ENCODE results near the gene GPR107. TPM values are rescaled to one million over a fixed set of nuclear protein-coding genes. Genes with fewer than 3 reads are reported as not detected.

Gene GPR107
- 15.7 and 20.2 TPM in 2 replicates for total RNA-seq

DNA sequence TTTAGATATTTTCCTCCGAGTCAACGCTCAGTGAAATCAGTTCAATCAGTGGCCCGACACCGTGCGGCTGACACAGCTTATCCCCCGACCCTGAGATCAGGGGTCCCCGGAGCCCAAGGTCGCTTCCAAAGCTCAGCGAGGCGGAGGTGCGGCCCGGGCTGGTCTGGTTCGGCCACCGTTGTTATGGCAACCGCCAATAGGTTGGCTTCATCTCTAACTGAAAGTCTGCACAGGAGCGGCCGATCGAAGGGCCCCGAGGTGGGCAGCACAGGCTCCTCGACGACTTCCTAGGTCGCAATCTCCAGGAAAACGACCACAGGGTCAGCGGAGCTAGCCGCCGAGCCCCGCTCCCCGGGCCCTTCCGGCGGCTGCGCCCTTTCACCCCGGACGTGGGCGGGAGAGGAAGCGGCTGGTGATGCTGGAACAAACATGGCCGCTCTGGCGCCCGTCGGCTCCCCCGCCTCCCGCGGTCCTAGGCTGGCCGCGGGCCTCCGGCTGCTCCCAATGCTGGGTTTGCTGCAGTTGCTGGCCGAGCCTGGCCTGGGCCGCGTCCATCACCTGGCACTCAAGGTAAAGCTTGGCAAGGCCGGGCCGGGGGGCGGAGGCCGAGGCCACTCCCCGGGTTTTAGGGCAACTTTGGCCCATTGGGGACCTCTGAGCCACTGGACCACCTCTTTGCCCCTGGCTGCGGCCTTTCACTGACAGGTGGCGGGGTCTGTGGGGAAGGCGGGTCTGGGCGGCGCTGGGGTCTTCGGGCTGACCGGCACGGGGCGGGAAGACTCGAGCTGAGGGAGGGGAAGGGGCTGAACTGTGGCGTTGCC, at the start of gene GPR107:
GPR107 (plus strand) TSS at position 403 of the 821 bp plus-strand sequence; CDS start at position 430, 27 bp downstream.

DNA sequence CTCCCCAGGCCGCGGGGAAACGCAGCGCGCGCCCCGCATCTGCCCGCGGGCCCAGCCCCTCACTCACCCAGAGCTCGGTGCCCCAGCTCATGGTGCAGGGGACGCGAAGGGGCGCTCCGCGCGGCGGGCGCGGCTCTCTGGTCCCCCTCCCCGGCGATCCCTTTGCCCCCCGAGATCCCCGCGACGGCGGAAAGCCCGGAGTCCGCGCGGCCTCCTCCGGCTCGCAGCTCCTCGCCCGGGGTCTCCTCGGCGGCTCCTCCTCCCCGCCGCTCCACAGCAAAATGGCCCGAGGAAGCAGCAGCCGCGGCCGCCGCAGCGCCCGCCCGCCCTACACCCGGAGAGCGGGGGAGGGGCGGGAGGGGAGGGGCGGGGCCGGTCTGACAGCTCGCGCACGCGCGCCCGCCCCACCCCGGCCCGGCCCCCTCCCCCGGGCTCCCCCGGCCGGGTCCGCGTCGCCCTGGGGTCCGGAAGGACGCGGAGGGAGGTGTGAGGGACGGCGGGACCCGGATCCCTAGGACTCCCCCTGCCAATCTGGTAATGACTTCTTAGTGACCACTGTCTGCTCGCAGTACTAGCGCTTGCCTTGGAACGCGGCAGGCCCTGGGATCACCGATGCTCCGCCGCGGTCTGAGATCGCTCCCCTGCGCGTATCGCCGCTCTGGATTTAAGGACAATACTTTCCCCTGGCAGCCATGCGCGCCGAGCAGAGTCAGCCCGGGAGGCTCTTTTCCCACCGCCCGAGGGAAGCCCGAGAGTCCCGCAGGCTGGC, 10.6 kb upstream of the GPR107 start, which contains the start of gene FNBP1:
FNBP1 (minus strand) TSS at position 305 of the 769 bp plus-strand sequence; CDS start at position 91, 214 bp downstream.

GRCh38 chr9:130172161-130172857, 118.6 kb downstream of the GPR107 start, which contains the start of gene NCS1:
Gene NCS1, plus strand, starts transcription at chr9:130172404. Its CDS starts 260 bp downstream, at chr9:130172664.

Other genes with a start within 250 kb of the GPR107 start
- gene TOR1A, start 229.8 kb upstream of the GPR107 start, total RNA-seq, result 45.7 and 54.8 TPM in 2 replicates
- gene C9orf78, start 218.6 kb upstream of the GPR107 start, total RNA-seq, result 25.4 and 48.2 TPM in 2 replicates
- gene USP20, start 218.4 kb upstream of the GPR107 start, total RNA-seq, result 9.2 and 9.8 TPM in 2 replicates
- 7.1 and 13.3 TPM in 2 replicates for gene FNBP1, start 10.7 kb upstream of the GPR107 start, total RNA-seq
- 36.2 and 38.3 TPM in 2 replicates for gene NCS1, start 118.5 kb downstream of the GPR107 start, total RNA-seq
- not detected in 2 replicates for gene HMCN2, start 211.9 kb downstream of the GPR107 start, total RNA-seq

All from hair follicular keratinocyte (primary cell).